NCI-H2196 (cell line): ENCODE results near the gene CDKL1.
"Not testable (repeated sequence)": the region's sequence is repeated elsewhere in the genome, so short reads cannot be mapped to it uniquely, and the experiment has no call there.

Experiments used
- DNase-seq: peaks from one replicate; lab custom pipeline; 2025; ENCODE audit not compliant: unreplicated experiment; lab: John Stamatoyannopoulos, UW

The CDKL1 gene

GRCh38 chr14:50388256-50388931, 8.3 kb downstream of the CDKL1 start:
- no peak for DNase-seq

GRCh38 chr14:50387548-50387947, 9.1 kb downstream of the CDKL1 start:
- no peak for DNase-seq

GRCh38 chr14:50383618-50384225, 13.0 kb downstream of the CDKL1 start:
- no peak for DNase-seq

- DNase-seq, result no peak
Measured at GRCh38 chr14:50381823-50382287, 14.8 kb downstream of the CDKL1 start.

- DNase-seq, result no peak
Measured at GRCh38 chr14:50381008-50381407, 15.7 kb downstream of the CDKL1 start.

- DNase-seq, result no peak
Measured at GRCh38 chr14:50380455-50380854, 16.2 kb downstream of the CDKL1 start.

GRCh38 chr14:50379563-50379962, 17.1 kb downstream of the CDKL1 start:
- no peak for DNase-seq

- DNase-seq, result no peak
Measured at GRCh38 chr14:50377550-50378085, 19.1 kb downstream of the CDKL1 start.

- DNase-seq, result no peak
Measured at GRCh38 chr14:50375760-50376159, 20.9 kb downstream of the CDKL1 start.

- DNase-seq, result no peak
Measured at GRCh38 chr14:50373959-50374358, 22.7 kb downstream of the CDKL1 start.

GRCh38 chr14:50371546-50371945, 25.1 kb downstream of the CDKL1 start:
- DNase-seq, result no peak

GRCh38 chr14:50366589-50366988, 30.1 kb downstream of the CDKL1 start:
- no peak for DNase-seq

GRCh38 chr14:50366115-50366514, 30.6 kb downstream of the CDKL1 start:
- no peak for DNase-seq

GRCh38 chr14:50365572-50365971, 31.1 kb downstream of the CDKL1 start:
- not testable (repeated sequence) for DNase-seq

GRCh38 chr14:50364792-50365191, 31.9 kb downstream of the CDKL1 start:
- no peak for DNase-seq

- DNase-seq, result no peak
Measured at GRCh38 chr14:50363714-50364111, 33.0 kb downstream of the CDKL1 start.

- no peak for DNase-seq
Measured at GRCh38 chr14:50362764-50363713, 33.6 kb downstream of the CDKL1 start.

GRCh38 chr14:50361473-50362403, 34.9 kb downstream of the CDKL1 start:
- not testable (repeated sequence) for DNase-seq

GRCh38 chr14:50360851-50361250, 35.8 kb downstream of the CDKL1 start:
- DNase-seq, result no peak

GRCh38 chr14:50360093-50360492, 36.6 kb downstream of the CDKL1 start:
- DNase-seq, result no peak
